Muscle layer of duodenum (tissue), 2 donors: Measurements from ENCODE around the gene TEK.

Experiments used
- H3K27ac ChIP-seq: one replicate; pipeline ENCODE4 v1.7.0; 2013; ENCODE audit warnings: mild to moderate bottlenecking, low read length
- H3K27me3 ChIP-seq: one replicate; pipeline ENCODE4 v1.7.0; 2013; ENCODE audit warnings: low read depth, mild to moderate bottlenecking, control low read depth, low read length
- H3K36me3 ChIP-seq, 2 donors: one replicate each; pipeline ENCODE4 v1.7.0; 2013; ENCODE audit warnings: low read length in 2 of 2, control low read depth in 1 of 2, mild to moderate bottlenecking in 1 of 2; ENCODE audit not compliant: insufficient read depth in 2 of 2, control insufficient read depth in 1 of 2
- H3K4me1 ChIP-seq, 2 donors: one replicate each; pipeline ENCODE4 v1.7.0; 2013; ENCODE audit warnings: low read length in 2 of 2, mild to moderate bottlenecking in 2 of 2, control low read depth in 1 of 2, moderate library complexity in 1 of 2; ENCODE audit not compliant: insufficient read depth in 2 of 2, control insufficient read depth in 1 of 2
- H3K4me3 ChIP-seq, 2 donors: one replicate each; pipeline ENCODE4 v1.7.0; 2013; ENCODE audit warnings: low read length in 2 of 2, low read depth in 1 of 2, mild to moderate bottlenecking in 1 of 2
- H3K9me3 ChIP-seq, 2 donors: one replicate each; pipeline ENCODE4 v1.7.0; 2013; ENCODE audit warnings: low read length in 2 of 2, control low read depth in 1 of 2, mild to moderate bottlenecking in 1 of 2; ENCODE audit not compliant: control insufficient read depth in 1 of 2
- donor health status: healthy.

The TEK gene

GRCh38 chr9:27181381-27181780 is 72.4 kb downstream of the TEK start:
- H3K9me3 ChIP-seq, result peaks cover 0 to 5% of the 10 kb centered on the region in 2 donors
- H3K4me1 ChIP-seq, result peaks cover 0 to 5% of the 10 kb centered on the region in 2 donors
- H3K27ac ChIP-seq, result no peak overlapping the region
- no peaks in the 10 kb centered on the region for H3K36me3 ChIP-seq
- H3K4me3 ChIP-seq, result no peak overlapping the region
- H3K27me3 ChIP-seq, result no peaks in the 10 kb centered on the region

- Histone ChIP-seq H3K27ac (no peak overlapping the region), H3K4me3 (no peak overlapping the region), H3K9me3 (peaks cover 0 to 5% of the 10 kb centered on the region in 2 donors), H3K4me1 (peaks cover 0 to 5% of the 10 kb centered on the region in 2 donors), H3K27me3 (no peaks in the 10 kb centered on the region), H3K36me3 (no peaks in the 10 kb centered on the region)
Observed at GRCh38 chr9:27182421-27182820, 73.4 kb downstream of the TEK start.

GRCh38 chr9:27183131-27183530 is 74.1 kb downstream of the TEK start:
- no peaks in the 10 kb centered on the region for H3K27me3 ChIP-seq
- peaks cover 0 to 5% of the 10 kb centered on the region in 2 donors for H3K4me1 ChIP-seq
- no peak overlapping the region for H3K4me3 ChIP-seq
- no peaks in the 10 kb centered on the region for H3K36me3 ChIP-seq
- no peaks in the 10 kb centered on the region for H3K9me3 ChIP-seq
- no peak overlapping the region for H3K27ac ChIP-seq

- Histone ChIP-seq H3K27ac (no peak overlapping the region), H3K36me3 (no peaks in the 10 kb centered on the region), H3K4me1 (peaks cover 0 to 5% of the 10 kb centered on the region in 2 donors), H3K4me3 (no peak overlapping the region), H3K27me3 (no peaks in the 10 kb centered on the region), H3K9me3 (no peaks in the 10 kb centered on the region)
Observed at GRCh38 chr9:27183701-27184100, 74.7 kb downstream of the TEK start.

- H3K27ac ChIP-seq, result no peak overlapping the region
- H3K4me1 ChIP-seq, result peaks cover 0 to 5% of the 10 kb centered on the region in 2 donors
- no peaks in the 10 kb centered on the region for H3K36me3 ChIP-seq
- H3K27me3 ChIP-seq, result no peaks in the 10 kb centered on the region
- H3K4me3 ChIP-seq, result no peak overlapping the region
- no peaks in the 10 kb centered on the region for H3K9me3 ChIP-seq
Observed at GRCh38 chr9:27184556-27185351, 75.7 kb downstream of the TEK start.

GRCh38 chr9:27188426-27188825 is 79.4 kb downstream of the TEK start:
- Histone ChIP-seq H3K36me3 (no peaks in the 10 kb centered on the region), H3K27me3 (no peaks in the 10 kb centered on the region), H3K27ac (no peak overlapping the region), H3K9me3 (no peaks in the 10 kb centered on the region), H3K4me3 (no peak overlapping the region), H3K4me1 (peaks cover 0 to 16% of the 10 kb centered on the region in 2 donors)

- H3K36me3 ChIP-seq, result no peaks in the 10 kb centered on the region
- H3K27ac ChIP-seq, result no peak overlapping the region
- no peak overlapping the region for H3K4me3 ChIP-seq
- H3K9me3 ChIP-seq, result no peaks in the 10 kb centered on the region
- H3K27me3 ChIP-seq, result no peaks in the 10 kb centered on the region
- H3K4me1 ChIP-seq, result peaks cover 0 to 24% of the 10 kb centered on the region in 2 donors
Observed at GRCh38 chr9:27189426-27189825, 80.4 kb downstream of the TEK start.

GRCh38 chr9:27192291-27192960 is 83.4 kb downstream of the TEK start:
- Histone ChIP-seq H3K36me3 (no peaks in the 10 kb centered on the region), H3K27ac (no peak overlapping the region), H3K27me3 (no peaks in the 10 kb centered on the region), H3K4me1 (peaks cover 3 to 32% of the 10 kb centered on the region in 2 donors), H3K9me3 (no peaks in the 10 kb centered on the region), H3K4me3 (no peak overlapping the region)

- Histone ChIP-seq H3K36me3 (no peaks in the 10 kb centered on the region), H3K27me3 (no peaks in the 10 kb centered on the region), H3K4me1 (peaks cover 3 to 32% of the 10 kb centered on the region in 2 donors), H3K4me3 (no peak overlapping the region), H3K9me3 (no peaks in the 10 kb centered on the region), H3K27ac (no peak overlapping the region)
Observed at GRCh38 chr9:27193886-27194285, 84.9 kb downstream of the TEK start.

- H3K27me3 ChIP-seq, result no peaks in the 10 kb centered on the region
- no peak overlapping the region for H3K4me3 ChIP-seq
- H3K9me3 ChIP-seq, result no peaks in the 10 kb centered on the region
- no peaks in the 10 kb centered on the region for H3K36me3 ChIP-seq
- H3K4me1 ChIP-seq, result peaks cover 3 to 32% of the 10 kb centered on the region in 2 donors
- no peak overlapping the region for H3K27ac ChIP-seq
Observed at GRCh38 chr9:27194401-27195091, 85.5 kb downstream of the TEK start.

- Histone ChIP-seq H3K4me1 (peaks cover 3 to 32% of the 10 kb centered on the region in 2 donors), H3K4me3 (no peak overlapping the region), H3K27ac (no peak overlapping the region)
Observed at GRCh38 chr9:27195191-27195590, 86.2 kb downstream of the TEK start.

More at GRCh38 chr9:27195191-27195590, 86.2 kb downstream of the TEK start:
- Histone ChIP-seq H3K9me3 (no peaks in the 10 kb centered on the region), H3K36me3 (no peaks in the 10 kb centered on the region), H3K27me3 (no peaks in the 10 kb centered on the region)
